OCI-LY3 (cell line): ENCODE results near the gene IGSF3.

Experiments
- H2AFZ ChIP-seq: fragments of 200-600, 300-600 bp; shearing (Covaris generic); 2 replicates; pipeline ENCODE4 v1.6.0; 2014; ENCODE audit warnings: antibody characterized with exemption, low read depth, low read length
- H3K27ac ChIP-seq: fragments of 200-600, 300-600 bp; sonication (generic); 2 replicates; pipeline ENCODE4 v1.5.1; 2014; ENCODE audit warnings: mild to moderate bottlenecking, low read length, moderate library complexity, mixed read lengths
- H3K27me3 ChIP-seq: fragments of 200-600, 300-600 bp; sonication (generic); 2 replicates; pipeline ENCODE4 v1.6.1; 2014; ENCODE audit warnings: low read depth, low read length, mixed read lengths
- H3K36me3 ChIP-seq: fragments of 200-600, 300-600 bp; sonication (generic); replicated peaks from 2 replicates; pipeline ENCODE3; 2014; ENCODE audit warnings: low read depth, low read length, mixed read lengths
- H3K4me1 ChIP-seq: fragments of 300-600, 200-600 bp; sonication (generic); 2 replicates; pipeline ENCODE4 v1.6.1; 2014; ENCODE audit warnings: low read length, mixed read lengths
- H3K4me2 ChIP-seq: fragments of 200-600, 300-600 bp; sonication (generic); 2 replicates; pipeline ENCODE4 v1.6.1; 2014; ENCODE audit warnings: low read length, mixed read lengths
- H3K4me3 ChIP-seq: fragments of 300-600, 200-600 bp; sonication (generic); 2 replicates; pipeline ENCODE4 v1.5.1; 2014; ENCODE audit warnings: antibody characterized with exemption, mild to moderate bottlenecking, low read length, moderate library complexity
- H3K79me2 ChIP-seq: fragments of 300-600, 200-600 bp; shearing (Covaris generic); 2 replicates; pipeline ENCODE4 v1.6.1; 2014; ENCODE audit warnings: mild to moderate bottlenecking, low read length, mixed read lengths
- H3K9ac ChIP-seq: fragments of 300-600, 200-600 bp; shearing (Covaris generic); 2 replicates; pipeline ENCODE4 v1.6.0; 2014; ENCODE audit warnings: mild to moderate bottlenecking, low read length, moderate library complexity
- H3K9me3 ChIP-seq: fragments of 200-600, 300-600 bp; shearing (Covaris generic); 2 replicates; pipeline ENCODE4 v1.6.1; 2014; ENCODE audit warnings: low read length, mixed read lengths; ENCODE audit not compliant: insufficient read depth
- H4K20me1 ChIP-seq: fragments of 200-600, 300-600 bp; sonication (generic); 2 replicates; pipeline ENCODE4 v1.6.1; 2016; ENCODE audit warnings: low read length, mixed read lengths; ENCODE audit not compliant: insufficient read depth
- CTCF ChIP-seq: fragments of 200-600, 300-600 bp; sonication (generic); IDR thresholded peaks from 2 replicates; pipeline ENCODE4 v1.5.1; 2014; ENCODE audit warnings: antibody characterized with exemption, low read length, low read depth
- EZH2phosphoT487 ChIP-seq: fragments of 200-600 bp; shearing (Covaris generic); IDR thresholded peaks from 2 replicates; pipeline ENCODE4 v1.6.1; 2018; ENCODE audit warnings: antibody characterized with exemption, mixed run types, low read depth

Gene IGSF3

DNA sequence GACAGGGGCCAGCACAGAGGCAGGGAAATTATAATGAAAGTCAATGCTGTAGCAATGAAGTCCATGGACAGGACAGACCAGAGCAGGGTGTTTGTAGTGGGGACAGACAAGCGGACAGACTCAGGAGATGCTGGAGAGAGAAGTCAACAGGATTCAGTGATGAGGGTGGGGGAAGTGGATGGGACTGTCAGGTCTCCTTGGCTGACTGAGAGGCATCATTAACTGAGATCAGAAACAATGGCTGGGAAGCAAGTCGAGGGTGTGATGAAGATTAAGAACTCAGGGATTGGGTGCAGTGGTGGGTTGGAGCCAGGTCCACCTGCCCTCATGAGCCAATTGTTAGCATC lies 122.2 kb downstream of the IGSF3 start:
- H3K4me1 ChIP-seq, result peaks cover 88% of the 10 kb centered on the region
- H3K9me3 ChIP-seq, result no peaks in the 10 kb centered on the region
- H2AFZ ChIP-seq, result no peak overlapping the region
- peak overlapping the region; percentile 77 for H3K4me2 ChIP-seq
- TF ChIP-seq EZH2phosphoT487 (no peak), CTCF (no peak)
- no peaks in the 10 kb centered on the region for H3K27me3 ChIP-seq
- H3K36me3 ChIP-seq, result peaks cover 13% of the 10 kb centered on the region
- peak overlapping the region; percentile 96 for H3K27ac ChIP-seq
- peaks cover 50% of the 10 kb centered on the region for H3K79me2 ChIP-seq
- peak overlapping the region; percentile 68 for H3K4me3 ChIP-seq
- peak overlapping the region; percentile 90 for H3K9ac ChIP-seq
- no peaks in the 10 kb centered on the region for H4K20me1 ChIP-seq

DNA sequence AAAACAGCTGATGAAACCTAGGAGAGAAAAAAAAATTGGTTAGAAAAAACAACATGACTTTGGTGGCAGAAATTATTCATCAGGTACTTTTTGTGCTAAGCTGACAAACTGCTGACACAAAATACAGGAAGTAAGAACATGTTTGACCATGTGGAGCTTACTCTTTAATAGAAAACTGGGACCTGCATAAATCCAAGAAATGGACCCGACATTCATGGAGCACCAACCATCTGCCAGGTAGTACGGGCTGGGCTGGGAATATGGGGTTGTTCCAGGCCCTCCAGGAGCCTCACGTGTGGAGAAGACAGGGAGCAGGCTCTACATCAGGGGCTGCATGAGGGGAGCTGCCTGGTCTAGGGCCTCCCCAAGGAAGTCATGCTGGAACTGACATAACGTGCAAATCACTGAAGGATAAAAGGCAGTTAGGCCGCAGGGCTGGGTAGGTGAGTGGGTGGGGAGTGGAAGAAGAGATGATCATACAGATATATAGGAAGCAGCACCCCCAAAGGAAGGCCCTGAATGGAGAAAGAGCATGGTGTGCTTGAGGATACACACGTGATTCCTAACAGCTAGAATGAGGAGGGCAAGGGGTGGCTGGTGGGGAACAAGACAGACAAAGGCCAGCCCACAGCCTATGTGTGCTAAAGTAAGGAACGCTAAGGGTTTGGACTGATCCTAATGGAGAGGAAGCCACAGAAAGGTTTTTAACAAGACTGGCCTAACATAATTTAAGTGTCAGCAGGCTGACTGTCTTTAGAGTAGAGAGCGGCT lies 122.8 kb downstream of the IGSF3 start:
- TF ChIP-seq CTCF (no peak), EZH2phosphoT487 (no peak)
- Histone ChIP-seq H3K27ac (peak overlapping the region; percentile 96), H3K9me3 (no peaks in the 10 kb centered on the region), H3K79me2 (peaks cover 46% of the 10 kb centered on the region), H4K20me1 (no peaks in the 10 kb centered on the region), H3K9ac (peak overlapping the region; percentile 90), H3K4me1 (peaks cover 91% of the 10 kb centered on the region), H3K27me3 (no peaks in the 10 kb centered on the region), H3K4me2 (peak overlapping the region; percentile 77), H3K4me3 (peak overlapping the region; percentile 68), H3K36me3 (peaks cover 10% of the 10 kb centered on the region), H2AFZ (no peak overlapping the region)

GRCh38 chr1:116540088-116540487 lies 127.4 kb downstream of the IGSF3 start:
- TF ChIP-seq CTCF (no peak), EZH2phosphoT487 (no peak)
- H3K9me3 ChIP-seq, result no peaks in the 10 kb centered on the region
- peak overlapping the region; percentile 27; the same call in 1 of the 2 replicates for H3K4me3 ChIP-seq
- H3K4me2 ChIP-seq, result peak overlapping the region; percentile 70
- H3K79me2 ChIP-seq, result peaks cover 5% of the 10 kb centered on the region
- peak overlapping the region; percentile 78 for H3K9ac ChIP-seq
- peaks cover 83% of the 10 kb centered on the region for H3K4me1 ChIP-seq
- H4K20me1 ChIP-seq, result no peaks in the 10 kb centered on the region
- no peaks in the 10 kb centered on the region for H3K36me3 ChIP-seq
- H2AFZ ChIP-seq, result no peak overlapping the region
- peak overlapping the region; percentile 96 for H3K27ac ChIP-seq
- no peaks in the 10 kb centered on the region for H3K27me3 ChIP-seq

DNA sequence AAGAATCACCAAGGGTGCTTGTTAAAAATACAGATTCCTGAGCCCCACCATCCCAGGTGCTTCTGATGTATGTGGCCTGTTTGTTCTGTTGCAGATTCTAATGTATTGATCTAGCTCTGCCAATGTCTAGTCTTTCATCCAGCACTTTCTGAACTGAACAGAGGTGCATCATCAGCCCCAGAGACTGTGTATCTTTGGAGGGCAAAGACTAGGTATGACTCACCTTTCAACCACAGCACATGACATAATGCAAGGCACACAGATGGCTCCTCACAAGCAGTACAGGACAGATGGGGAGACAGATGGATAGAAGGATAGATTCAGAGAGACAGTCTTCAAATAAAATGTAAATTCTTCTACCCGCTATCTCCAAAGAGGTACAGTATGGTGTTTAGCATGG lies 129.0 kb downstream of the IGSF3 start:
- no peaks in the 10 kb centered on the region for H3K36me3 ChIP-seq
- H2AFZ ChIP-seq, result no peak overlapping the region

More for the DNA sequence above, 129.0 kb downstream of the IGSF3 start:
- H3K4me1 ChIP-seq, result peaks cover 67% of the 10 kb centered on the region
- peak overlapping the region; percentile 96 for H3K27ac ChIP-seq
- no peak overlapping the region for H3K4me3 ChIP-seq
- H3K9ac ChIP-seq, result peak overlapping the region; percentile 72; the same call in 1 of the 2 replicates
- TF ChIP-seq EZH2phosphoT487 (no peak), CTCF (no peak)
- H3K4me2 ChIP-seq, result peak overlapping the region; percentile 45; the same call in 1 of the 2 replicates
- H3K9me3 ChIP-seq, result no peaks in the 10 kb centered on the region
- H3K27me3 ChIP-seq, result no peaks in the 10 kb centered on the region
- no peaks in the 10 kb centered on the region for H3K79me2 ChIP-seq
- no peaks in the 10 kb centered on the region for H4K20me1 ChIP-seq
